Astrocyte of the spinal cord (primary cell): Measurements from ENCODE around the gene CARD10.

Experiments used
- DNase-seq: peaks from one replicate; pipeline ENCODE4 v3.0.0; 2011; ENCODE audit warnings: low read depth, low spot score
- H3K4me3 ChIP-seq: 2 replicates; pipeline ENCODE4 v1.5.1; 2011; ENCODE audit warnings: low read depth, mild to moderate bottlenecking, low read length, moderate library complexity
- in situ Hi-C: cut with HindIII; loops from 2 replicates; pipeline ENCODE4 v1.10.0; 2017; ENCODE audit warnings: low sequenced_read_pairs
- TF ChIP-seq, protein P1 (sequence below): IDR thresholded peaks from 2 replicates; pipeline ENCODE4 v1.5.1; 2012; ENCODE audit warnings: low read depth, mild to moderate bottlenecking, low read length, inconsistent platforms

Gene CARD10

DNA sequence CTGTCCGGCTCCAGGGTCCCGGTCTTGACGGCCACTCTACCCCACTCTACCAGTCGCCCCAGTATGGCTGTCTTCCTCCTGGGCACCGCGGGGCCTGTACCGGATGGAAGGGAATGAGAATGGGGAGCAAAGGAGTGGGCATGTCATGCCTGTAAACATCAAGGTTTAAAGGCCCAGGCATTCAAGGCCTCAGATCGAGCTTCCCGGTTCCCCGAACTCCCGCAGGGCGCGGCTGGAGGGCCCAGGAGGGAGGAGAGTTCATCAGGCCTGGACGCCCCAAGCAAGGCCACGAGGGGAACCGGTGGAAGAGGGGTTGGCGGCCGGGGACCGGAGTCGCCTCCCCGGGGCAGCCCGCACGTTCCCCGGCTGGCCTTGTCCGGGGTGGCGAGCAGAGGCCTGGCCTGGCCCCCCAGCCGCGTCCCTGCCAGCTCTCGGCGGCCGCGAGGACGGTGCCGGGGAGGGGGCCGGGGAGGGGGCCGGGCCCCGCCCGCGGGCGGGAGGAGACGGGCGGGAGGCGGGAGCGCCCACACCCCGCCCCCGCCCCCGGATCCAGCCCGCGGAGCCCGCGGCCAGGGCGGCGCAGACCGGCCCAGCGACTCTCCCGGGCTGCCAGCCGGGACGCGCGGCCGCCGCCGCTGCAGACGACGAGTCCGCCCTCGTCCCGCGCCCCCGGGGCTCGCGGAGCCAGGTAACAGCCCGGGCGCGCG lies 40.8 kb upstream of the CARD10 start, which contains the start of gene CDC42EP1:
TSS of gene CDC42EP1 (plus strand) at position 580 of the 707 bp plus-strand sequence. CDS start 5,870 bp downstream, outside the sequence.
- in situ Hi-C loops, result no loop called here
- H3K4me3 ChIP-seq, result peak within 1 kb of the TSS; percentile 84
- TF ChIP-seq, protein P1, sequence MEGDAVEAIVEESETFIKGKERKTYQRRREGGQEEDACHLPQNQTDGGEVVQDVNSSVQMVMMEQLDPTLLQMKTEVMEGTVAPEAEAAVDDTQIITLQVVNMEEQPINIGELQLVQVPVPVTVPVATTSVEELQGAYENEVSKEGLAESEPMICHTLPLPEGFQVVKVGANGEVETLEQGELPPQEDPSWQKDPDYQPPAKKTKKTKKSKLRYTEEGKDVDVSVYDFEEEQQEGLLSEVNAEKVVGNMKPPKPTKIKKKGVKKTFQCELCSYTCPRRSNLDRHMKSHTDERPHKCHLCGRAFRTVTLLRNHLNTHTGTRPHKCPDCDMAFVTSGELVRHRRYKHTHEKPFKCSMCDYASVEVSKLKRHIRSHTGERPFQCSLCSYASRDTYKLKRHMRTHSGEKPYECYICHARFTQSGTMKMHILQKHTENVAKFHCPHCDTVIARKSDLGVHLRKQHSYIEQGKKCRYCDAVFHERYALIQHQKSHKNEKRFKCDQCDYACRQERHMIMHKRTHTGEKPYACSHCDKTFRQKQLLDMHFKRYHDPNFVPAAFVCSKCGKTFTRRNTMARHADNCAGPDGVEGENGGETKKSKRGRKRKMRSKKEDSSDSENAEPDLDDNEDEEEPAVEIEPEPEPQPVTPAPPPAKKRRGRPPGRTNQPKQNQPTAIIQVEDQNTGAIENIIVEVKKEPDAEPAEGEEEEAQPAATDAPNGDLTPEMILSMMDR, result no peak
- DNase-seq, result peak; percentile 59

DNA sequence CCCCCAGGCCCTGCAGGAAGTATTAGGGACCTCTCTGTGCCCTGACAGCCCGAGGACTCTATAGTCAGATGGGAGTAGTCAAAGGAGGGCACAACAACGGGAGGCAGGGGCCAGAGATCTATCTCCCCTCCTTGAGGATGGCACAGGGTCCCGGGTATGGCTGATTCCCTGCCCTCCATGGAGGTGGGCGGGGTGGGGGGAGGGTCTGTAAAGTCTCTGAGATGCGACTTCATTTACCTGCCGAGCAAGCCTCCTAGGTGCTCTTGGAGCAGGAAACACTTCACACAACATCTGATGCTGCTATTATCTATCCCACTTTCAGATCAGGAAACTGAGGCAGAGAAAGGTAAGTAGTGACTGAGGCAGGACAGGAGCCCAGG lies 40.3 kb upstream of the CARD10 start:
- TF ChIP-seq, protein P1, result no peak
- DNase-seq, result no peak
- peak overlapping the region; percentile 32 for H3K4me3 ChIP-seq
- in situ Hi-C loops, result no loop called here

DNA sequence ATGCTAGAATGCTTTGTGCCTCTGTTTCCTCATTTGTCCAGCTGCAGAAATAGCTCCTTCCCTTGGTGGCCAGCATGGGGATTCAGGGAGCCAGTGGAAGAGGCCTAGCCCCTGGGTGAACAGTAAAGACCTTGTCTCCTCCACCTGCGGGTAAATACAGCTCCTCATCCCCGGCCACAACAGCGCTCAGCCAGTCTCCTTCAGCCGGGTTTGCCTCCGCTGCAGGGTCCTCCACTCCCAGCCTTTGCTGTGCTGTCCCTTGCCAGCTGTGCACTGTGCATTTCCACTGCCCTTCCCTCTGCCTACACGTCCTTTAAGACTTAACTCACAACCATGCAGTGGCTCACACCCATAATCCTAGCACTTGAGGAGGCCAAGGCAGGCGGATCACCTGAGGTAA lies 39.6 kb upstream of the CARD10 start:
- in situ Hi-C loops, result no loop called here
- H3K4me3 ChIP-seq, result no peak overlapping the region
- TF ChIP-seq, protein P1, result no peak
- no peak for DNase-seq

DNA sequence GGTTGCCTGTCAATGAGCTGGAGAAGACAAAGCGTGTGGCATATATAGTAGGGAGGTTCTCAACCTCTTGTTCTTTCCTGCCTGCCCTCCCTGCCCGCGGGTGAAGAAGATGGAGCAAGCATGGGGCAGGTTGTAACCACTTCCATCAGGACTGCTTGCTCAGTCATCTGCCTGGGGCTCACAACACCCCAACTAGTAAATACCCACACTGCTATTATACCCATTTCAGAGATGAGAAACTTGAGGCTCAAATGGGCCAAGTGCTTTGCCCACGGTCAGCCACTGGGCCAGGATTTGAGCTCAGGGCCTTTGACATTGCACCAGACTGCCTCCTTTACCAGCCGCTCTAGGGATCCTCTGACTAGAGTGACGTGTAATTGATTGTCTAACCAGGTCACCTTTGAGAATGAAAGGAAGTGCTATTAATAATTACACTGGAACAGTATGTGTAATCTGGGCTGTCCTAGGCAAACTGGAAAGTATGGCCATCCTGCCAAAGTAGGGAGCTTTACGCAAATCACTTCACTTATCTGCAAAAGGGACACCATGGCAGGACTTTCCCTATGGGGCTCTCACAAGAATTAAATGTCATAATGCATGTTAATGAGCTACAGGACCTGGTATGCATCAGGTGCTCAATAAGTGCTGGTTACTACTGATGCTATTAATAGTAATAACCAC lies 38.2 kb upstream of the CARD10 start:
- in situ Hi-C loops, result no loop called here
- TF ChIP-seq, protein P1, result no peak
- DNase-seq, result no peak
- H3K4me3 ChIP-seq, result no peak overlapping the region

DNA sequence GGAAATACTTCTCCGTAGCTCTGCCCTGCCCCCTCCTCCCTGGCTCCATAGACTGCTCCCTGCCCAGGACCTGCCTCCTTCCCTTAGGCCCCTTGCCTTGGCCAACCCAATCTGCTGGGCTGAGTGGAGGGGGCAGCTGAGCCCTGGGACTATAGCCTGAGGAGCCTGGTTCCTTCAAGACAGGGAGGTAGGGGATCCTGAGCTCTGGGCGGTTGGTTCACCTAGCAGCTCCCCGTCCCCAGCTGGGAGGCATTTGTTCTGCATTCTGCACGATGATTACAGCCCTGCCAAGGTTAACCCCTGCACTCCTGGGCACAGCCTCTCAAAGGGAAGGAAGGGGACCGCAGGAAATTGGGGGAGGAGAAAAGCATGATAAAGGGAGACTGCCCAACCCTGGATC lies 37.5 kb upstream of the CARD10 start:
- TF ChIP-seq, protein P1, result no peak
- H3K4me3 ChIP-seq, result no peak overlapping the region
- DNase-seq, result no peak
- in situ Hi-C loops, result no loop called here

DNA sequence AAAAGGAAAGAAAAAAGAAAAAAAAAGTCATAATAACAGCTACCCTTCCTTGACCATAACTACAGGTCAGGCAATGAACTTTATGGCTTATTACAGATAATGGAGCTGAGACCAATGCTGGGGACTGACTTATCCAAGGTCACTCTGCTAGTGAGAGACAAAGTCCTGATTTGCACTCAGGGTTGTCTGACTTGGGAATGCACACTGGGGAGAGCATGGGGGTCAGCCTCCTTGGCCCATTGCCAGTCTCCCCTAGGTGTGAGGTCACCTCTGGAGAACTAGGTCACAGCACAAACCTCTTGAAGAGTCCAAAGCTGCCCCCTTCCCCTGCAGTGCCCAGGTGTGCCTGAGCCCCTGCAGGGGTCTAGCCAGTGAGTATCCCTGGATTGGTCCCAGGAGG lies 35.8 kb upstream of the CARD10 start:
- TF ChIP-seq, protein P1, result no peak
- no peak for DNase-seq

More for the DNA sequence above, 35.8 kb upstream of the CARD10 start:
- no peak overlapping the region for H3K4me3 ChIP-seq
- in situ Hi-C loops, result no loop called here
